ENCODE data around the gene PAQR8. TPM values are rescaled to one million over a fixed set of nuclear protein-coding genes. Genes with fewer than 3 reads are reported as not detected.

Gene PAQR8
- total RNA-seq, 1 donor from 2014 or later: 5.8 TPM

DNA sequence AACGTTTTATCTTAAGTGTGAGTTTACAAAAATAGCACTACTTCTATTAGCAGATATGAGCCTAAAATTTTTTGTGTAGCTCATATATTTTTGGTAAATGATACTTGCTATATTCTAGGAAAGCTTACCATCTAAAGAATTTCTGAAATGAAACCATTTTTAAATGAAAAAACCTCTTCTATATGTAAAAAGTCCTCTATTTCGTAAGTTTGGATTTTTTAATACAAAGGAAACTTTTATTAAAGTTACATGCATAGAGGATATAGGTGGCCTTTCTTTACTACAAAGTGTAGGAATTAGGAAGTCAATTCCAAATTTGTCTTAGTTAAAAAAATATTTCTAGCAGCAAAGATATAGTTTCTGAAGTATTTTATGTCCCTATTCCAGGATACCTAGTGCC, 77.0 kb downstream of the PAQR8 start:
- Histone ChIP-seq H3K9me3 (no peaks in the 10 kb centered on the region), H3K4me3 (no peak overlapping the region), H3K36me3 (peaks cover 10% of the 10 kb centered on the region), H3K4me1 (no peaks in the 10 kb centered on the region), H3K27me3 (no peaks in the 10 kb centered on the region), H3K27ac (no peak overlapping the region)
- TF ChIP-seq, protein P1, sequence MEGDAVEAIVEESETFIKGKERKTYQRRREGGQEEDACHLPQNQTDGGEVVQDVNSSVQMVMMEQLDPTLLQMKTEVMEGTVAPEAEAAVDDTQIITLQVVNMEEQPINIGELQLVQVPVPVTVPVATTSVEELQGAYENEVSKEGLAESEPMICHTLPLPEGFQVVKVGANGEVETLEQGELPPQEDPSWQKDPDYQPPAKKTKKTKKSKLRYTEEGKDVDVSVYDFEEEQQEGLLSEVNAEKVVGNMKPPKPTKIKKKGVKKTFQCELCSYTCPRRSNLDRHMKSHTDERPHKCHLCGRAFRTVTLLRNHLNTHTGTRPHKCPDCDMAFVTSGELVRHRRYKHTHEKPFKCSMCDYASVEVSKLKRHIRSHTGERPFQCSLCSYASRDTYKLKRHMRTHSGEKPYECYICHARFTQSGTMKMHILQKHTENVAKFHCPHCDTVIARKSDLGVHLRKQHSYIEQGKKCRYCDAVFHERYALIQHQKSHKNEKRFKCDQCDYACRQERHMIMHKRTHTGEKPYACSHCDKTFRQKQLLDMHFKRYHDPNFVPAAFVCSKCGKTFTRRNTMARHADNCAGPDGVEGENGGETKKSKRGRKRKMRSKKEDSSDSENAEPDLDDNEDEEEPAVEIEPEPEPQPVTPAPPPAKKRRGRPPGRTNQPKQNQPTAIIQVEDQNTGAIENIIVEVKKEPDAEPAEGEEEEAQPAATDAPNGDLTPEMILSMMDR (IDR thresholded peaks at IDR 0.05): no peak
- DNase-seq (no peak), ATAC-seq (no peak)
- intact Hi-C loops (cut with DNase I): no loop called here

DNA sequence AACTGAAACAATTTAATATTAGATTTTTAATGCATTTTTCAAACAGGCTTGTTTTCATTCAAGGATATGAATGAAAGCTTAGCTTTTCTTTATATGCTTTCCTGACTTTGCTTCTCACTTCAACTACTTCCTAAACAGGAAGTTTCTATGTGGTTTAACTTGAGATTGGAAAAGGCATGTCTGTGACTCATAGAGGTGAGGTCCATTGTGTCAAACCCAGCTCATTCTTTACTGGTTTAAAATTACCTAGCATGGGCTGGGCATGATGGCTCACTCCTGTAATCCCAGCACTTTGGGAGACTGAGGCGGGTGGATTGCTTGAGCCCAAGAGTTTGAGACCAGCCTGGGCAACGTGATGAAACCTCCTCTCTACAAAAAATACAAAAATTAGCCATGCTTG, 92.6 kb downstream of the PAQR8 start:
- ATAC-seq: no peak
- intact Hi-C loops (cut with DNase I): no loop called here
- Histone ChIP-seq H3K4me1 (no peaks in the 10 kb centered on the region), H3K27me3 (no peaks in the 10 kb centered on the region), H3K27ac (no peak overlapping the region), H3K4me3 (no peak overlapping the region), H3K36me3 (no peaks in the 10 kb centered on the region), H3K9me3 (peaks cover 4% of the 10 kb centered on the region)
- no peak for DNase-seq
- TF ChIP-seq, protein P1 (IDR thresholded peaks at IDR 0.05): no peak

DNA sequence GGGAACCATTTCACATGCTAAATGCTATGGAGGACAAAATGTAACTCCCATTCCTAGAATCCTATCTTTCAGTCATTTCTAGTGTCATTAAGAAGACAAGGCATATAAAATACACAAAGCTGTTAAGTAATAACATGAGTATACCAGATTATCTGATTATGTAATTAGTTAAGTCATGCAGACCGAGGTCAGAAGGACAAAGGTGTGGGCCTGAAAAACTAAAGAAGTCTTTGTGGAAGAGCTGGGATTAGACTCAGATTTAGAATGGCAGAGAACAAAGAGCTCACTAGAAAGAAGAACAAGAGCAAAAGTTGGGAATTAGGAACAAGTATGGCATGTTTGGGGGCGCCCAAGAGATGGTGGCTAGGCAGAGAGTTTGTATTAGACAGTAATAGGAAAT, 95.1 kb downstream of the PAQR8 start:
- intact Hi-C loops (cut with DNase I): no loop called here
- DNase-seq (no peak), ATAC-seq (no peak)

More for the DNA sequence above, 95.1 kb downstream of the PAQR8 start:
- Histone ChIP-seq H3K9me3 (no peaks in the 10 kb centered on the region), H3K4me3 (no peak overlapping the region), H3K27ac (no peak overlapping the region), H3K4me1 (no peaks in the 10 kb centered on the region), H3K36me3 (no peaks in the 10 kb centered on the region), H3K27me3 (no peaks in the 10 kb centered on the region)
- TF ChIP-seq, protein P1 (IDR thresholded peaks at IDR 0.05): no peak

Other genes starting within 250 kb of the PAQR8 start
- not detected for gene IL17A, start 175.8 kb upstream of the PAQR8 start, total RNA-seq
- gene IL17F, start 117.7 kb upstream of the PAQR8 start, total RNA-seq: not detected
- 26.3 TPM for gene MCM3, start 77.4 kb upstream of the PAQR8 start, total RNA-seq
- 16.8 TPM for gene EFHC1, start 58.2 kb downstream of the PAQR8 start, total RNA-seq
- 24.2 TPM for gene TRAM2, start 214.9 kb downstream of the PAQR8 start, total RNA-seq

Data from upper lobe of right lung (tissue), 1 donor.